ENCODE measurements around the gene H6PD.

GRCh38 chr1:9278585-9279153 lies 44.1 kb downstream of the H6PD start:
- no peak for TF ChIP-seq ARNTL (CRISPR knock-in tag; IDR thresholded peaks at IDR 0.05; ENCODE audit: borderline replicate concordance, low read depth)
- TF ChIP-seq, protein P1, sequence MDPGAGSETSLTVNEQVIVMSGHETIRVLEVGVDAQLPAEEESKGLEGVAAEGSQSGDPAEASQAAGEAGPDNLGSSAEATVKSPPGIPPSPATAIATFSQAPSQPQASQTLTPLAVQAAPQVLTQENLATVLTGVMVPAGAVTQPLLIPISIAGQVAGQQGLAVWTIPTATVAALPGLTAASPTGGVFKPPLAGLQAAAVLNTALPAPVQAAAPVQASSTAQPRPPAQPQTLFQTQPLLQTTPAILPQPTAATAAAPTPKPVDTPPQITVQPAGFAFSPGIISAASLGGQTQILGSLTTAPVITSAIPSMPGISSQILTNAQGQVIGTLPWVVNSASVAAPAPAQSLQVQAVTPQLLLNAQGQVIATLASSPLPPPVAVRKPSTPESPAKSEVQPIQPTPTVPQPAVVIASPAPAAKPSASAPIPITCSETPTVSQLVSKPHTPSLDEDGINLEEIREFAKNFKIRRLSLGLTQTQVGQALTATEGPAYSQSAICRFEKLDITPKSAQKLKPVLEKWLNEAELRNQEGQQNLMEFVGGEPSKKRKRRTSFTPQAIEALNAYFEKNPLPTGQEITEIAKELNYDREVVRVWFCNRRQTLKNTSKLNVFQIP (CRISPR knock-in tag; IDR thresholded peaks at IDR 0.05; ENCODE audit: borderline replicate concordance, low read depth) = no peak
- no peak for TF ChIP-seq ZFP3 (CRISPR knock-in tag; IDR thresholded peaks at IDR 0.05)
- no peak for TF ChIP-seq ESRRG (CRISPR knock-in tag; IDR thresholded peaks at IDR 0.05)
- TF ChIP-seq PATZ1 (CRISPR knock-in tag; IDR thresholded peaks at IDR 0.05; ENCODE audit: borderline replicate concordance) = no peak
- TF ChIP-seq TSHZ2 (CRISPR knock-in tag; IDR thresholded peaks at IDR 0.05) = no peak
- no peak for TF ChIP-seq TOX (CRISPR knock-in tag; IDR thresholded peaks at IDR 0.05; ENCODE audit: borderline replicate concordance)
- no peak for TF ChIP-seq RARB (CRISPR knock-in tag; IDR thresholded peaks at IDR 0.05)
- no peak for TF ChIP-seq PPARA (CRISPR knock-in tag; IDR thresholded peaks at IDR 0.05; ENCODE audit: borderline replicate concordance)
- no peak for TF ChIP-seq BACH2 (CRISPR knock-in tag; IDR thresholded peaks at IDR 0.05; ENCODE audit: borderline replicate concordance)
- no peak for TF ChIP-seq CREB5 (CRISPR knock-in tag; IDR thresholded peaks at IDR 0.05; ENCODE audit: low read depth)
- TF ChIP-seq GLIS3 (CRISPR knock-in tag; IDR thresholded peaks at IDR 0.05) = no peak
- no peak for TF ChIP-seq ZNF565 (CRISPR knock-in tag; conservative IDR thresholded peaks at IDR 0.05; ENCODE audit: low read depth)
- no peak for TF ChIP-seq TCF4 (CRISPR knock-in tag; IDR thresholded peaks at IDR 0.05; ENCODE audit: borderline replicate concordance)

Measured in SK-N-SH treated with all-trans-retinoic acid at 6 μM for 48 hours (cell line).